Activated CD8-positive, alpha-beta memory T cell treated with anti-CD3 and anti-CD28 coated beads for 1 hour (primary cell): ENCODE results near the gene NXN.
"Not testable (repeated sequence)": the region's sequence is repeated elsewhere in the genome, so short reads cannot be mapped to it uniquely, and the experiment has no call there.

Source experiments
- DNase-seq, 2 donors: peaks; one replicate each; pipeline ENCODE4 v3.0.0-alpha.2; 2020; ENCODE audit warnings: low read depth in 1 of 2; ENCODE audit errors: extremely low read depth in 1 of 2

NXN gene

DNA sequence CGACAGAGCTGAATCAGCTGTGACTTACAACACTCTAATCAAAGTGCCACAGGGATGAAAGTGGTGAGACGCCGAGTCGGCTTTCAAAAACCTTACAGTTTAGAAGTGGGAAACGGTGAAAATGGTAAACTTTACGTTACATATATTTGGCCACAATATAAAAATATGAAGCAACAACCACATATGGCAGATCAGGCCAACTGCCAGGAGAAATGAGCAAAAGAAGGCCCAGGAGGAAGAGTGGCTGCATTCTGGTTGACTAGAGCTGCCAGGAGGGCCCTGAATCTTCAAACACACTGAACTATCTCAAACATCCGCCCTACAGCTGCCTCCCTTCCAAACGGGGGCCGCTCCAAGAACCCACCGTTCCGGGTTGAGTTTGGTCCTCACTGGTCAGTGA, 141.1 kb downstream of the NXN start:
- DNase-seq, result no peak

DNA sequence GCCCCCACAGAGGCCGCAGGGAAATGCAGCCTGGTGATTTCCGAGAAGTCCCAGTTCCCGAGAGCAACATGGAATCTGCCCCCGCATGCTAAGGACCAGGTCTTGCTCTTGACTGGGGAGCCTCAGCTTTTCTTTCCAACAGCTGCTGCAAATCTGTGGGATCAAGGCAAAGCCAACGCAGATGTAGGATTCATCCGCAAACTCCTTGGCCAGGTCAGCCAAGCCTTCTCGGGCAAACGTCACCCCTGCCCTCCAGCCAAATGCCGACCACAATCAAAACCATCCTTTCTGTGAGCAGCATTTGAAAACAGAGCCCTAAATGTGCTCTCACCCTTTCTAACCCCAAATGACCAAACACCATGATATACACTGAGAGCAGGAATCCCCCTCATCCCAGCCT, 143.4 kb downstream of the NXN start:
- no peak for DNase-seq

DNA sequence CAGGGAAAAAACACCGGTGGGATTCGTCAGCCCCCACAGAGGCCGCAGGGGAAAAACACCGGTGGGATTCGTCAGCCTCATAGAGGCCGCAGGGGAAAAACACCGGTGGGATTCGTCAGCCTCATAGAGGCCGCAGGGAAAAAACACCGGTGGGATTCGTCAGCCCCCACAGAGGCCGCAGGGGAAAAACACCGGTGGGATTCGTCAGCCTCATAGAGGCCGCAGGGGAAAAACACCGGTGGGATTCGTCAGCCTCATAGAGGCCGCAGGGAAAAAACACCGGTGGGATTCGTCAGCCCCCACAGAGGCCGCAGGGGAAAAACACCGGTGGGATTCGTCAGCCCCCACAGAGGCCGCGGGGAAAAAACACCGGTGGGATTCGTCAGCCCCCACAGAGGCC, 143.9 kb downstream of the NXN start:
- DNase-seq, result not testable (repeated sequence)

DNA sequence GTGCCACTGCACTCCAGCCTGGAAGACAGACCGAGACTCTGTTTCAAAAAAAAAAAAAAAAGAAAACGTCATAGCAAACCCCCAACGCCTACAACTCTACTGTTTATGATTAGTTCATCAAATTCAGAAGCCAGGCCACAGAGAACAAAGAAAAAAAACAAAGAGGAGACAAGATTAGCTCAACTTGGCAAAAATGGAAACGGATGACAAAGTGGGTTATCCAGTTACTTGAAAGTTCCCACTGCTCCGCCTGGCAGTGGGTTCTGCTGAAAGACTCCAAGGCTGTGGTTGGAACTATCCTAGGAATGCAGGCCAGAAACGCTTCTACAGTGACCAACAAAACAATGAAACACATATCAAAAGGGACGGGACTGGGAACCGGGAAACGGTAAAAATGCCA, 144.3 kb downstream of the NXN start:
- no peak for DNase-seq

DNA sequence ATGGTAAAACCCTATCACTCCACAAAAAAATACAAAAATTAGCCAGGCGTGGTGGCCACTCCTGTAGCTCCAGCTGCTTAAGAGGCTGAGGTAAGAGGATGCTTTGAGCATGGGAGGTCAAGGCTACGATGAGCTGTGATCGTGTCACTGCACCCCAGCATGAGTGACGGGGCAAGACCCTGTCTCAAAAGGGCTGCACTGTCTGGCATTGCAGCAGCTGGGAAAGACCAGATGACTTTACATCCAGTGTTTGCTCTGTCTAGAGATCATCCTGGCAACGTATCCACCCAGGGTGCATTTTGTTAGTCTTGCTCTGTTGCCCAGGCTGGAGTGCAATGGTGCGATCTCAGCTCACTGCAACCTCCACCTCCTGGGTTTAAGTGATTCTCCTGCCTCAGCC, 145.4 kb downstream of the NXN start:
- no peak for DNase-seq

DNA sequence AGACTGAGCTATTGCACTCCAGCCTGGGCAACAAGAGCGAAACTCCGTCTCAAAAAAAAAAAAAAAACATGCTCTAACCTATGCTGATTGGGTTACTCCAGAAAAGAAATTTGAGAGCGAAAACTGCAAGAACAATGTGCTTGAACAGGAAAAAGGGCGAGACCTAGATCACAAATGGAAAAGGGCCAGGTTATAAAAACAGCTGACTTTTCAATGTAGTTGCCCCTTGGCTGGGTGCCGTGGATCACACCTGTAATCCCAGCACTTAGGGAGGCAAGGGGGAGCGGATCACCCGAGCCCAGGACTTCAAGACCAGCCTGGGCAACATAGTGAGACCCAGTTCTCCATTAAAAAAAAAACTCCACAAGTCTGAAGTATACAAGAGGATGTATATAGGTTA, 148.6 kb downstream of the NXN start:
- DNase-seq, result no peak

DNA sequence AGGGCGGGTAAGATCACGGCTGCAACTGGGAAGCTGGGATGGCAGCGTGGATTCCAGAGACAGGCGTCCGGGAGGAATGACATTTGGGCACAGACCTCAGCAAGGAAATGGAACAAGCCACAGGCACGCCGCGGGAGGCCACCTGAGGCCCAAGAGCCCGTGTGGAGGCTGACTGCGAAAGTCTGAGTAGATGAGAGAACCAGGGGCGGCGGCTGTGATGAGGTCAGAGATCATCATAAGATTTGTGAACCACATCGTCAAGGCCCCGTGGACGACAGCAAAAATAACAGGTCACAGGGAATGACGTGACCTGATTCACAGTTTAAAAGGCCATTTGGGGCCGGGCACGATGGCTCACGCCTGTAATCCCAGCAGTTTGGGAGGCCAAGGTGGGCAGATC, 149.2 kb downstream of the NXN start:
- no peak for DNase-seq

DNA sequence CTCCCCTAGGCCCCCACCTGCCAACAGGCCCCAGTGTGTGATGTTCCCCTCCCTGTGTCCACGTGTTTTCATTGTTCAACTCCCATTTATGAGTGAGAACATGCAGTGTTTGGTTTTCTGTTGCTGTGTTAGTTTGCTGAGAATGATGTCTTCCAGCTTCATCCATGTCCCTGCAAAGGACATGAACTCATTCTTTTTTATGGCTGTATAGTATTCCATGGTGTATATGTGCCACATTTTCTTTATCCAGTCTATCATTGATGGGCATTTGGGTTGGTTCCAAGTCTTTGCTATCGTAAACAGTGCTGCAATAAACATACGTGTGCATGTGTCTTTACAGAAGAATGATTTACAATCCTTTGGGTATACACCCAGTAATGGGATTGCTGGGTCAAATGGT, 150.0 kb downstream of the NXN start:
- not testable (repeated sequence) for DNase-seq

DNA sequence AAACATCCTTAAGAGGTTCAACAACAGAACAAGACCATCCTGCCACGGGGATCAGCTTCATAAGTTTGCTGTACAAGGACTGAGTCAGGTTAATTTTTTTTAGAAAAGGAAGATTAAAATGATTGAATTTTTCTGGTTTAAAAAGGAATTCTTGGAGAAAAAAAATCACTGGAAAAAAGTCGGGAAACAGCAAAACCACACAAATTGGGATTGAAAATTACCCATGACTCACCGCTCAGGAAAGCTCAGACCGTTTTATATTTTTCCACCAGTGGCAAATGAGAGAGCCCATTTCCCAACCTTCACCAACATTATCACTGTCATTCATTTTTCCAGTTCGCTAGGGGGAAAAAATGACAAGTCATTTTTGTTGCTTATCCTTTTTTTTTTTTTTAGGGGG, 150.8 kb downstream of the NXN start:
- no peak for DNase-seq

DNA sequence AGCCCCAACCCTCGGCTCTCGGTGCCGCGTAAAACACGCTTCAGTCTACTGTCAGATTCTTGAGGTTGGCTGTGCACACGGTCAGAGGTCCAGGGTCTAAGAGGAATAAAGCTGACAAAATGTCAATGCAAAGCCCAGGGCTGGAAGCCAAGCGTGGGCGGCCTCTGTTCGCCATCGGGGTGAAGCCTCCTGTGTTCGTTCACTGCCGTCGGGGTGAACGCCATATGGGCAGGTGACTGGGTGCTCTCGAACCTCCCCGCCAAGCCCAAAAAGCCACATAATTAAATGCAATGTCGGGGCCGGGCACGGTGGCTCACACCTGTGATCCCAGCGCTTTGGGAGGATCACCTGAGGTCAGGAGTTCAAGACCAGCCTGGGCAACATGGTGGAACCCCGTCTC, 152.8 kb downstream of the NXN start:
- DNase-seq, result no peak

DNA sequence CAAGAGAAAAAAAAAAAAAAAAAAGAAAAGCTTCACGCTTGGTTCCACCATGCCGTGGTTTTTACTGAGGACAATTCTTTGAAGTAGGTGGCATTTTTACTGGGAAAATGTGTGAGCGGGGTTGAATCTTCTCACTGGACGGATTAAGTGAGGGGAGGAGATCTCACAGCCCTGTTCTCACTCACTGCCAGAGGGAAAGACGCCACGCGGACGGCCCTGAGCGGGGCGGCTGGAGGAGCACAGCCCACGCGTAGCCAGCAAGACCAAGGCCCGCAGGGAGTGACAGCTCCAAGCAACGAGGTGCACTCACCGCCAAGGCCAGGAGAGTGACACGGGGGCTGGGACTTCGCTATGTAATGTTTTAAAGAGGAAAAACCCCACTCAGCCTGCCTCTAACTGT, 154.4 kb downstream of the NXN start:
- DNase-seq, result no peak

DNA sequence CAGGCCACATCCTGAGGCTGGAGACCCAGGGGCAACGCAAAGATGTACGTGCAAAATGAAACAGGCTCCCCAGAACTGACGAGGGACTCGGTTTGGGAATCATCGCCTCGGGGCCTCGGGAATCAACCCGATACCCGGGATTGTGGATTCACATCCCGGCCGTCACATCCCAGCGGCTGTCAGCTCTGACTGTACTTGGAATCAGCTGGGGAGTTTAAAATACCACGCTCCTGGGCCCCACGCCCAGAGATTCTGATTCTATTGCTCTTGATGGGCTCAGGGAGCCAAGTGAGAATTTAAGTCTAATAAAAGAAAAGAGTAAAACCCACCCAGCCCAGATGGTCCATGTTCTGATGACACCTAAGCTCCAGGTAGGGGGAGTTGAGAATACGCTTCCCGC, 155.2 kb downstream of the NXN start:
- no peak for DNase-seq

DNA sequence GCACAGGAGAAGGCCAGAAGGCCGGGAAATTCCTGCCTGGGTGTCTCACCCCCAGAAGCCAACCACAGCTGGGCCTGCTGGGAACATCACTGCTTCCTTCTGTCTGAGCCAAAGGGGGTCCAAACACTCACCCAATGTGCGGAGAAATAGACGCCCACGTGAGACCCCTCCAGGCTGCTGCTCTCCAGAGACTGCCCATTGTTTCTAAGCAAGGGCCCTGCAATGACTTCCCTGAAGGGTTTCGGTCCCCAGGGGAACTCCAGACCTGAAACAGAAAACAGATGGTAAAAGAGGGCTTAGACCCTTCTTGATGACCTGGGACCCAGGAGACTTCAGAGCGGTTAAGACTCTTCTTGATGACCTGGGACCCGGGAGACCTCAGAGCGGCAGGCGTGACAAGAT, 156.1 kb downstream of the NXN start:
- no peak for DNase-seq

DNA sequence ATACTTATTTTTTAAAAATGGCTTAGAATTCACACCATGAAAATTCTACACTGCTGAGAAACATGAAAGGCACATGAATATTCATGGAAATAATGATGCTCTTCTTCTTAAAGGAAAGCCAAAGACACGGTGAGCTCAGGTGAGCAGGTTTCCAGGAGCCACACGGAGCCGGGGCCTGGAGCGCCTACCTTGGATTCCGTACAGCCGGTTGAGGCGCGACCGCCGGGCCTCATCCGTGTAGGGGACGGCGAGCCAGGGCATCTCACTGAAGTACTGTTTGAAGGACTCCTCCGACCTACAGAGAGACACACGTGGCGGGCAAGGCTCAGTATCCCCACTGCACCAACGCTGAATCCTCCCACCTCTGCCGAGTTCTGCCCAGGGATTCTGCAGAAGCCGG, 160.3 kb downstream of the NXN start:
- no peak for DNase-seq

DNA sequence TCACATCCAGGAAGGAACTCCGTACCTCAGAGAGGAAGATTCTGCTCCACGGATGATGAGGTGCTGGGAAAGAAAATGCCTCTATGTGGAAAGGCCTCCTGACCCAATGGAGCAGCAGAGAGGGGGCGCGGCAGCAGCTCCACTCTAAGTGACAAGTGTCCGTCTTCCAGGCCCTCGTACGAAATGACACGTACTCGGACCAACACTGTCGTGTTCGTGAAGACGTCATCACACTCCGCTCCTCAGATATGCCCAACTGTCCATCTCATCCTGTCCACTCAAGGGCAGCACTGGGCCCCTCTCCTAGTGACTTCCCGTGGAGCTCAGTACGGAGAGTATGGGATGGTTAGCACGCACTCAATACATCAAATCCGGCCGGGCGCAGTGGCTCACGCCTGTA, 165.2 kb downstream of the NXN start:
- DNase-seq, result no peak

DNA sequence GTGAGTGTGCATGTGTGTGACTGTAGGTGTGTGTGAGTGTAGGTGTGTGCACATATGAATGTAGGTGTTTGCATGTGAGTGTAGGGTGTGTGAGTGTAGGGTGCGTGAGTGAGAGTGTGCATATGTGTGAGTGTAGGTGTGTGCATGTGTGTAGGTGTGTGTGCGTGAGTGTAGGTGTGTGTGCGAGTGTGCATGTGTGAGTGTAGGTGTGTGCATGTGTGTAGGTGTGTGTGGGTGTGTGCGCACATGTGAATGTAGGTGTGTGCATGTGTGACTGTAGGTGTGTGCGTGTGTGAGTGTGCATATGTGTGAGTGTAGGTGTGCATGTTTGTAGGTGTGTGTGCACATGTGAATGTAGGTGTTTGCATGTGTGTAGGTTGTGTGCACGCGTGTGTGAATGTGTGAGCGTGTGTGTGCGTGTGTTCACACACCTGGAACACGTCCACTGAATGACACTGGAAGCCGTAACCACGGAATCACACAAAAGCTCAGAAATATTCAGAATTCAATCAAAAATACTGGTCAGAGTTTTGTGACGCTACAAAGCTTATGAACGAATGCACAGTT, 166.9 kb downstream of the NXN start:
- no peak for DNase-seq

DNA sequence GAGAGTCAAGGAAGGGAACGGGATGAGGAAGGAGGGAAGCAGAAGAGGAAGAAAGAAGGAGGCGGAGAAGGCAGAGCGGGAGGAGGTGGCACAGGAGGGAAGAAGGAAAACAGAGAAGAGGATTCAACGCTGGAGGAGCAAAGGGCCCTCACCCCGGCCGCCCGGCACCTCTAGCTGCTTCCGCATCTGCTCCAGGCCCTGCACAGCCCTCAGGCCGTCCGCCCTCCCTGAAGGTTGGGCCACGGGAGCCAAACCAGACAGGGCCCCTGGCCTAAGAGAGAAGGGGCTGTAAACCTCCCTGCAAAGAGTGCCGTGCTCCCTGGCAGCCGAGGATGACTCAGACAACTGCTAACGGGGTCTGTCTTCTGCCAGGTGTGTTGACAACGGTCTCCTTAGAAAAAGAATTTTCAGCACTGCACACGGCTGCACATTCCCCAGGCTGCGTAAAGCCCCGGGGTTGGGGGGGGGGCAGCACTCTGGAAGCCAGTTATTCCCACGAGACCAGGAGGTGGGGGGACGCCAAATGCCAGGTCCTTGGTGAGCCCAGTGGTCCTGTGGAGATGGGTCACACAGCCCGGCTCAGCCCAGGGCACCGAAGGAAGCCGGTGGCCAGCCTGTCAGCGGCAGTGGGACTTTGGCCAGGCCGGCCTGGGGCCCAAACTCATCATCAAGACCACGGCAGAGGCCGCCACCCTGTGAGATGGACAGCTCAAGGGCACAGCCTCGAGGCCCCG, 168.4 kb downstream of the NXN start:
- DNase-seq, result no peak

DNA sequence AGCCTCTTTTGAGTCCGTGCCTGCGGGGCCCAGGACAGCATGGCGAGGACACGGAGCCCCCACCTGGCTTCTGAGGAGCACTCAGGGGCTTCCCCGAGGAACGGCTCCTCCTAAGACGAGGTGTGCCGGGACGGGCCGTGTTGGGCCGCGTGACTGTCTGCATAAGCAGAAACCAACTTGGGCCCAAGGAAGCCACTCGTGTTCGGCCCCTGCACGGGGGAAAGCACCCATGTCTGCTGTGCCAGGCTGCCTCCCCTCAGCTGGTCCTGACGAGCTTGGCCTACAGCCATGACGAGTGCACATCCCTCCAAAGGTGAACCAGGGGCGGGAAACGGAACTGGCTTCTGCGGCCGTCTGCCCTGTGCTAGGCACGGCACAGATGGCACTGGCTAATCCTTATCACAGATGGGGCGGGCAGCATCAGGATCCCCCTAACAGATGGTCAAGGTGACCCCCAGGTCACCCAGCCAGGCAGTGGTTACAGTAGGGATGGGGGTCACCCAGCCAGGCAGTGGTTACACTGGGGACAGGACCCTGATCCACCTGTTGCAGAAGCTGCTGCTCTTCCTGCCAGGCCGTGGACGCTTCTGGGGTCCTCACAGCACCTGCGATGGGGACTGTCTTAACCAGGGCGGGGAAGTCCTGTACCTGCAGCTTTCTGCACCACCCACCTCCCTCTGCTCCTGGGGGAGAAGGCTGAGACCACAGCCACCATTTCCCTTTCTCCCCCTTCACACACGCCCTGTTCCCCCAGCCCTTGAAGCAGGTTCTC, 171.9 kb downstream of the NXN start:
- DNase-seq, result no peak

DNA sequence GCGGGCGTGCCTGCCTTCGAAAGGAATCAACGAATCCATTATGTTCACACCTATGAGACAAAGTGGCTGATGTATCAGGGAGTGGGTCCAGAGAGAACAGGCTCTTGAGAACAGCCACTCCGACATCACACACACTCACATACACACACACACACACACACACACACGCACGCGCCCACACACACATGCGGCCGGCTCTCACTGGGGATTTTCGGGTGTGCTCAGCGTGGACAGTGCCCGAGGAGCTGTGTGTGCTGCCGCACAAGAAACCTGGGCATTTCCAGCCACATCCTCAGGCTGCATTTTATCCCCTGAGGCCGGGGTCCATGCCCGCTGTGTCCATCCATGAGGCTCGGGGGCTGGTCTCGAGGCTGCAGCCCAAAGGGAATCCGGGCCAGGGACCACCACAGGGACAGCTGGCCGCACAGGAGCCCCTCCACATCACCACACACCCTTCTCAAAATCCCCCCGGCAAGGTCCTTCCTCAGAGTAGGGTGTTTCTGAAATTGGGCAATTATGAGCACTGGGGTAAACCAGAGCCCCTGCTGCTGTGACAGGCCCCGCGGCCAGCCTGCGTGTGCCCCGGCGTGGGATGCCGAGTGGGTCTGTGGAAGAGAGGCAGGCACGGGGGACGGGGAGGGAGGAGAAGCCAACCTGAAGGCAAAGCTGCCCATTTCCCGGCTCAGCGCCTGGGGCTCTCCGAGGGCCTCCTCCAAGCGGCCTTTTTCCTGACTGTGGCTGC, 172.6 kb downstream of the NXN start:
- DNase-seq, result no peak

DNA sequence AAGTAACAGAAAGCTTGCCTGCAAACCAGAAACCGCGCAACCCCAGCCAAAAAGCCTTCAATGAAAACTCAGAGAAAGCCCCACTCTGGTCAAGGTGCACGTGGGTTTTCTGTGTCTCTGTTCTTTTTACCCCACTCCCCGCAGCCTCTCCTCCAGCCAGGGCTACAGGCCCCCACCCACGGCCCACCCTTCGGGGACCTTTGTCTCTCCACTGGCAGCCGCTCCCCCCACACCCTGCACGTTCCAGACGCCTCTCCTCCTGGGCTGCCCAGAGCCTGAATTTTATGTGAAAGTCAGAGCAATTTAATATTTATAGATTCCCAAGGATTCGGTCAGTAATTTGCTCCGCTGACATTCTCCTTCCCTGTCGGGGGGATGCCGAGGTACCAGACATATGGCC, 173.2 kb downstream of the NXN start:
- DNase-seq, result no peak

DNA sequence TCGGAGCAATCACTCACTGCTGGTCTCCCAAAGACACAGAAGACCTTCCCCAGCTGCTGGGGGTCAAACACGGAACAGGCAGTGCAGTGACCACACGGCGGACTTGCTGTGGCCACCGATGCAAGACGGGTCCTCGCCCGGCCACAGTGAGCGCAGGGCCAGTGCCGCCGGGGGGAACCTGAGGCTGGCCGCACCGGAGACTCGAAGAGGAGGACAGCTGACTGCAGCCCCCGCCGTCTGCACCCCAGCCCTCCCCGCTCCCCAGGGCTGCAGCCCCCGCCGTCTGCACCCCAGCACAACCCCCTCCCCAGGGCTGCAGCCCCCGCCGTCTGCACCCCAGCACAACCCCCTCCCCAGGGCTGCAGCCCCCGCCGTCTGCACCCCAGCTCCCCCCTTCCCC, 173.7 kb downstream of the NXN start:
- not testable (repeated sequence) for DNase-seq
